GM20000 (cell line): Measurements from ENCODE around the gene GBA2.
A peak's percentile ranks its signal among the peaks of the same experiment; 100 is the strongest.

ENCODE experiments used
- DNase-seq: peaks from one replicate; pipeline ENCODE4 v3.0.0; 2012; ENCODE audit warnings: low spot score
- TF ChIP-seq, protein P1 (sequence below): IDR thresholded peaks from 2 replicates; pipeline ENCODE4 v1.5.1; 2012; ENCODE audit warnings: mild to moderate bottlenecking, control low read depth; ENCODE audit errors: extremely low read depth, missing control alignments

The GBA2 gene

DNA sequence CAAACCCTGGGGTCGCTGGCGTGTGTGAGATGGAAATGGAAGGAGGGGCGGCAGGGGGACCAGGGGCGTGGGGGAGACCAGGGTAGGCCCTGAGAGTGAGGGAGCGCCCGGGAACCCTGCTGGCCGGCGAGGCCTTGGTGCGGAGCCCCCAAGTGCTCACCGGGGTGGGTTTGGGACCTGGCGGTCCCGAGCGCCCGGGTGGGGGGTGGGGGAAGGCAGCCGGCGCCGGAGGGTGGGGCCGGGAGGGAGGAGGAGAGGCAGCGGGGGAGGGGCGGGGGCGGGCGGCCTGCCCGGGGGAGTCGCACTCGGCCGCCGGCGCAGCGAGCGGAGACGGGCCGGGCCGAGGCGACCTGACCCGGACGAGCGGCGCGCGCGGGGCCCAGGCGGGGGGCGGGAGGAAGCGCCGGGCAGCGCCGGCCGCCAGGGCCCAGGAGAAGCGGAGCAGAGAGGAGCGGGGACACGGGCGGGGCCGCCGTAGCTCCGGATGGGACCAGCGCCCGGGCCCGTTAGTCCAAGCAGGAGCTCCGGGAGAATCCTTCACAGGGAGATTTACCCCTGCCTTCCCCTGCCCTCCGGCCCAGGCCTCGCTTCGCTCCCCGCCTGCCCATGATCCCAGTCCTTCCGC lies 42.4 kb upstream of the GBA2 start, which contains the start of gene NPR2:
NPR2 (plus strand) TSS at position 295 of the 625 bp plus-strand sequence. CDS start 818 bp downstream, outside the sequence.
- no peak for DNase-seq
- TF ChIP-seq, protein P1, sequence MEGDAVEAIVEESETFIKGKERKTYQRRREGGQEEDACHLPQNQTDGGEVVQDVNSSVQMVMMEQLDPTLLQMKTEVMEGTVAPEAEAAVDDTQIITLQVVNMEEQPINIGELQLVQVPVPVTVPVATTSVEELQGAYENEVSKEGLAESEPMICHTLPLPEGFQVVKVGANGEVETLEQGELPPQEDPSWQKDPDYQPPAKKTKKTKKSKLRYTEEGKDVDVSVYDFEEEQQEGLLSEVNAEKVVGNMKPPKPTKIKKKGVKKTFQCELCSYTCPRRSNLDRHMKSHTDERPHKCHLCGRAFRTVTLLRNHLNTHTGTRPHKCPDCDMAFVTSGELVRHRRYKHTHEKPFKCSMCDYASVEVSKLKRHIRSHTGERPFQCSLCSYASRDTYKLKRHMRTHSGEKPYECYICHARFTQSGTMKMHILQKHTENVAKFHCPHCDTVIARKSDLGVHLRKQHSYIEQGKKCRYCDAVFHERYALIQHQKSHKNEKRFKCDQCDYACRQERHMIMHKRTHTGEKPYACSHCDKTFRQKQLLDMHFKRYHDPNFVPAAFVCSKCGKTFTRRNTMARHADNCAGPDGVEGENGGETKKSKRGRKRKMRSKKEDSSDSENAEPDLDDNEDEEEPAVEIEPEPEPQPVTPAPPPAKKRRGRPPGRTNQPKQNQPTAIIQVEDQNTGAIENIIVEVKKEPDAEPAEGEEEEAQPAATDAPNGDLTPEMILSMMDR: no peak

DNA sequence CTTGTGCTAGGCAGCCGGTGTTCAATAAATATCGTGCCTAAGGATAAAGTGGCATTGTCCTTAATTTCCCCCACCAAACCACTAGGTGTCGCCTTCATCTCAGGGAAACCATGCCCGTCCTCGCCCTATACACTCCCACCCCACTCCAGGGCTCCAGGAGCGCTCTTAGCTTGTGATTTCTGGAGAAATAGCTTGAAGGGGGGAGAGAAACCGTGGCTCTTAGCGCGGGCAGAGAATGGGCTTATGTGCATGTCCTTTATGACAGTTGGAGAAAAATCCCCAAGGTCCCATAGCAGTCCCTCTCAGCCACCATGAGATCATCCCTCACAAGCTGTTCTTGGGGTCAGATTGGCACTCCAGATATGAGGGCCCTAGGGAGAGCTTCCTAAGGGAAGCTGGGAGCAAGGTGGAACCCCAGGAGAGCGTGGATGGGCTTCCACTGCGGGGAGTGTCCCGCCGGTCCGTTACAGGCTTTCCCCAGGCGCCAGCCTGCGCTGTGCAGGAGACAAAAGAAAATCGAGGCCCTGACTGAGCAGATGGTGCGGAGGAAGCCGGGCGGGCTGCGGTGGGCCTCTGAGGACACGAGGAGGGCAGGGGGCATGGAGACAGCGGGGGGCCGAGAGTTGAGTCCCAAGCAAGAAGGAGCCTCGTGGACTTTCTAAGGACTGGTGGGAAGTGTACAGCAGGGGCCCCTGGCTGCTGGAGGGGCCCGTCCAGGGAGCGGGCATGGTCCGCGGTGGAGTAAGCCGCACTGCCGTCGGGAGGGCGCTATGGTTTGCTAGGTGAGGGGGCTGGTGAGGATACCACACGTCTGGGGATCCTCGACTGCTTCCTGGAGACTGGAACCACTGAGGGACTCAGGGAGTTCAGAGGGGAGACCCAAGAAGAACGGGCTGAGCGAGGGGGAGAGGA lies 41.6 kb upstream of the GBA2 start:
- TF ChIP-seq, protein P1: peak; percentile 57
- DNase-seq: peak; percentile 90

DNA sequence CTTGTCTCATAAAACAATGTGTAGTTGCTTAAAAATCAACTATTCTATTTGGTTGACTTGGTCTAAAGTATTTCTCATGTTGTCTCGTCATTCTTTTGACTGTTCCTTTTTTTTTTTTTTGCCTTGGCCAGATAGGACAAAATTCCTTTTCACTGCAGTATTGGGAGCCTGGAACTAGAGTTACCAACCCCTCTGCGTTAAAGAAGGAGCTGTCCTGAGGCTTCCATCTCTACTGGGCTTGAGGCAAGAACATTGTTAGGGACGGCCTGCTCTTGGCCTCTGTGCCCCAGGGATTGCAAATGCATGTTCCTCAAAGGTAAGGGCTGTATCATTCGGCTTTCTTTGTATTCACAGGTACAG lies 41.0 kb upstream of the GBA2 start:
- TF ChIP-seq, protein P1: no peak
- no peak for DNase-seq

DNA sequence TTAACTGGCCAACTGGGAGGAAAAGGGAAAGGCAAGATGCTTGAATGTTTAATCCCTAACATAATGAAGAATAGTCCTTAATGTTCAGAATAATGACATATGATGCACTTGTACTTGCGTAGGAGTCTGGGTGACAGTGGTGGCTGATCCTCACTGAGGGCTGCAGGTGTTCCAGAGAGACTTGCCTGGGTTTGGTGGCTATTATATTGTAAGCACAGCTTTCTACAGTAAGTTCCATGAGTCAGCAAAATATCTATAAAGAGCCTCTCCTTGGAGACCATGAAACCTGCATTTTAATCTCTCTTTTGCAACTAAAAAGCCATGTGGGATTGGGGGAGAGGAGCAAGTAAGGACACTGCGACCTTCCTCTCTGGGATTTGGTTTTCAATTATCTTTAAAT lies 40.5 kb upstream of the GBA2 start:
- TF ChIP-seq, protein P1: no peak
- no peak for DNase-seq

DNA sequence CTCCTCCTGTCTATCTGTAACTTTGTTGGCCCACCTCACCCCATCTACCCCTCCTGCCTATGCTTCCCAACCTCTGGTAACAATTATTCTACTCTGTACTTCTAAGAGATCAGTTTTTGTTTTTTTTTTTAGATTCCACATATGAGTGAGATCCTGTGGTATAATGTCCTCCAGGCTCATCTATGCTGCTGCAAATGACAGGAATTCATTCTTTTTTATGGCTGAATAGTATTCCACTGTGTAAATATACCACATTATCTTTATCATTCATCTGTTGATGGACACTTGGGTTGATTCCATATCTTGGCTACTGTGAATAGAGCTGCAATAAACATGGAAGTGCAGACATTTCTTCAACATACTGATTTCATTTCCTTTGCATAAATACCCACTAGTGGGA lies 34.4 kb upstream of the GBA2 start:
- no peak for DNase-seq
- TF ChIP-seq, protein P1: no peak

DNA sequence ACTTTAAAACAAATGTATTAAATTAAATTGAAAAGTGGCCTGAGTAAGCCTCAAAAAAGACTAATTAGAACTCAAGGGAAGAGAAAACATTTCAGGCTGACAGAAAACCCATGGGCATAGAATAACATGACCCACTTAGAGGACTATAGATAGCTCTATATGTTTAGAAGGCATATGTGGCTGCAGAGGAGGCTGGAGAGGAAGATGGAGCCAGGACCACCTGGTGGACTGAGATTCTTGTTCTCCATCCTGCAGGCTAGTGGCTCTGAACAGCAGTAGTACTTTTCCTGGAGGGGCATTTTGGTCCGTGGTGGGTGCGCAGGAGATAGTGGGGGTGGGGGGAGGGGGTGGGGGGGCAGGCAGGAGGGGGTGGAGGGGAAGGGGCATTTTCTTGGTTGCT lies 32.0 kb upstream of the GBA2 start:
- DNase-seq: no peak
- TF ChIP-seq, protein P1: no peak

DNA sequence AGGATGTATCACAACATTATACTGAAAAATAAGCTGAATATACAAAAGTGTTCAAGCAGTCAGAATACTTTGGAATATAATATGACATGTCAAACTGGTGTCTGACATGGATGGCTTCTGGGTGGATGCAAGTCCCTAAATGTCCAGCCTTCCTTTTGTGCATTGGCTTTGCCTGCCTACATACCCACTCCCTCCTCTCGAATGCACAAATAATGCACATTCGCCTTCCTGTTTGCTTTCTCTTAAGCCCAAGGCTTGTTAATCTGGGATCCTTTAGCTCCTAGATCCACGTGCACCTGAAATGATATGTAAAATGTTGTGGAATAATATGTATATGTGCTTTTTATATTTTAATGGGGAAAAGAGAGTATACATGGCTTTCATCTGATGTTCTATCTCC lies 29.5 kb upstream of the GBA2 start:
- DNase-seq: no peak
- TF ChIP-seq, protein P1: no peak
